HK-2 (cell line): Measurements from ENCODE around the gene TARP.
"Not testable (repeated sequence)": the region's sequence is repeated elsewhere in the genome, so short reads cannot be mapped to it uniquely, and the experiment has no call there.

Experiments used
- DNase-seq: peaks from one replicate; pipeline ENCODE4 v3.0.0-alpha.2; 2018; ENCODE audit not compliant: unreplicated experiment

The TARP gene

DNA sequence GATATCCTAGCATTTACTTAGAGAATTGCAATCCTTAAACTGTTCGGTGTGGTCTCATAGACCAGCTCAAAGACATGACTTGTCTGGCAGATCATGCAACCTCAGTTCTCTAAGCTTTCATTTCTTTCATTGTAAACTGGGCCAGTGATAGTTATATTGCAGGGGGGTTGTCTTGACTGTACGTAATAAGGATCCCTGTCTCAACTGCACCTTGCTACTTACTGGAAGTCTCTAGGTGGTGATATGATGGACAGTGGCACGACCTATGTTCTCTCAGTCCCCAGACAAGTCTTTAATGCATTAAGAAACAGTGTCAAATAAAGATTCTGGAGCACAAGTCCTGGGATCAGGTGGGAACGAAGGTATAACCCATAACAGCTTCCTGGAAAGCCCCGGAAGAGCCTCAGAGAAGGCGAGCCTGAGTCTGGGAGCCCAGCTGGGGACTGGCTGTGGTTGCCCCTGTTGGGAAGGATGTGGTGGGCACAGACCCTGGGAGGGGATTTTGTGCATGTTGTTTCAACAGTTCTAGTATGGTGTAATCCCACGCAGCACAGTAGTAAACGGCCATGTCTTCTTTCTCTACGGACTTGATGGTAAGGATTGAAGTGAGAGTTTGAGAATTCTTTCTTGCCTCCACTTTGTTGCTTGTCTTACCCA lies 26.0 kb upstream of the TARP start:
- DNase-seq = no peak

DNA sequence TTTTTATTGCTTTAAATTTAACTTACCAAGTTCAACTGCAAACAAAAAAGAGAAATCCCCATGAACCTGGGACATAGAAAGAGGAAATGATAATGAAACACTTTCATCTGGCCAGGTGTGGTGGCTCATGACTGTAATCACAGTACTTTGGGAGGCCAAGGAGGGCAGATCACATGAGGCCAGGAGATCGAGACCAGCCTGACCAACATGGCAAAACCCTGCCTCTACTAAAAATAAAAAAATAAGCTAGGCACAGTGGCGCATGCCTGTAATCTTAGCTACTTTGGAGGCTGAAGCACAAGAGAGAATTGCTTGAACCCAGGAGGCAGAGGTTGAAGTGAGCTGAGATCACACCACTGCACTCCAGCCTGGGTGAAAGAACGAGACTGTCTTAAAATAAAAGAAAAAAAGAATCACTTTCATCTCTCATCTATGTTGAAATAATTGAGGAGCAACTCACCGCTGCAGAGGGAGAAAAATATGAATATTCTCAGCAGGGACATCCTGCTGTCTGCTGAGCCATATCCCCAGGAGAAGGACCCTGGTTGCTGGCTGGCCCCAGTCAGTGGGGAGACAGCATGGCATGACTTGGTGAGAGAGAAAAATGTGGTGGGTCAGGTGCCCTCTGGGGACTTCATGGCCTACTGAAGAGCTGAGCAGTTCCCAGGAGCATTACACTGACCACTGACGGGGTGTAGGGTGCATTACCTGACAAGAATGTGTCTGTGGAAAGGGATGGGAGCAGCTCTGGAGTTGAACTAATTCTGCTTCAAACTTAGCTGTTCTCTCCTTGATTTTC lies 22.8 kb upstream of the TARP start:
- DNase-seq = no peak

DNA sequence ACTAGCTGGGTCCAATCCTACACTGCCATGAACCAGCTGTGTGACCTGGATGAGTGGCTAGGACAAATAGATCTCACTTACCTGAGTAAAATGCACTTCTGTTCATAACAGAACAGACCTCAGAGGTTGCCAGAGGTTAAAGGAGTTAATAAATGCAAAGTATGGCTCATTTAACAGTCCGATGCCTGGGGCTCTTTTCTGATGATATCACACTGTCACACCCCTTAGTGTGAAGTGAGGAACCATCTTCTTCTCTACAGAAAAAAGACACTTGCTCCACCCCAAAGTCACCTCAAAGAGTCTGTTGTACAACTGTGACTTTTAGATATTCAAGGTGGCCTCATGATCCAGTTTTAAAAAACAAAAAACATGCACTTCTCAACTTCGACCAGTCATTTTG lies 21.5 kb upstream of the TARP start:
- no peak for DNase-seq

DNA sequence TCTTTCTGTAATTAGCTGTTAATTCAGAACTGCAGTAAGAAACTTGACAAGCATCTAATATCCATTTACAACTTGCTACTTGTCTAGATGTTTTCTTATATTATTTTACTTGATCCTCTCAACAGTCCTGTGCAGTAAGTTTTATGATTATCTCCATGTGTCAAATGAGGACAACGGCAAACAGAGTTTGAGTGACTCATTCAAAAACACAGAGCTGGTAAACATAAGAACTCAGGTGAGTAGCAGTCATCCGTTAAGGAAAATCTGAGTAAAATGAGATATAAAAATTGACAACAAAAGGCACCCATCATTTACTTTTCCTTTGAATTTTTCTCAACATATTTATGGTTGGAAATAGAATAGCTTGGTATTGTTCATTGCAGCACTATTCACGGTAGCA lies 19.0 kb upstream of the TARP start:
- DNase-seq = no peak

DNA sequence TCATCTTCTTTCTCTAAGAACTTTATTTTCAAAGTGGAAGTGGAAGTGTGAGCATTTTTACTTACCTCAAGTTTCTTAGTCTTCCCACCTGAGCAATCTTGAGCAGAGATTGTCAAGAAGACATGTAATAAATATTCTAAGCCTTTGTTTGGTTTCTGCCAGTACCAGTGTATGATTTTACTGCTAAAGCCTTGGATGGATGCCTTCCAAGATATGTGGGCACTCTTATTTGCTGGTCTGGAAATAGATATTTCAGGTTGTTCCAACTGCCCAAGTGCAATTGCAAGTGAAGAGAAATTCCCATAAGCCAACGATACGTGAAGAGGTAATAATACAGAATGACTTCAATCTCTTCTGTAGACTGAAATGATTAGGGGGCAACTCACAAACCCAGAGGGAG lies 18.2 kb upstream of the TARP start:
- DNase-seq = no peak

DNA sequence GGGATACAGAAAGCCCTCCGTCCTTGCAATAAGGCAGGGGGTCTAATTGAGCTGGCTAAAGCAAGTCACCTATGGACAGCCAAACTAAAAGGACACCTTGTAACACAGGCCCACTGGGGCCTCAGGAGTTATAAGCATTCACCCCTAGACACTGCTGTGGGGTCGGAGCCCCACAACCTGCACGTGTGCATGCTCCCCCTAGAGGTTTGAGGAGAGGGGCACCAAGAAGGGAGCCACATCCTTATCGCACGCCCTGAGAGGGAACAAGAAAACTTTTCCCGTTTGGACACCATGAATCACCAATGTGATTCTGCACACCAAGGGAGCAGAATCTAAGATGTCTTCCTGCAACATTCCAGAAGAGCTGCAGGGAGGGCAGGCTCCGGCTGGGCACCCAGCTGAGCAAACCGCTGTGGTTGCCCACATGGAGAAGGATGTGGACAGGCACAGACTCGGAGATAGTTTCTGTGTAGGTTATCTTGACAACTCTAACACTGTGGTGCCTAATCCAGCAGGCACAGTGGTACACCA lies 17.7 kb upstream of the TARP start:
- no peak for DNase-seq

DNA sequence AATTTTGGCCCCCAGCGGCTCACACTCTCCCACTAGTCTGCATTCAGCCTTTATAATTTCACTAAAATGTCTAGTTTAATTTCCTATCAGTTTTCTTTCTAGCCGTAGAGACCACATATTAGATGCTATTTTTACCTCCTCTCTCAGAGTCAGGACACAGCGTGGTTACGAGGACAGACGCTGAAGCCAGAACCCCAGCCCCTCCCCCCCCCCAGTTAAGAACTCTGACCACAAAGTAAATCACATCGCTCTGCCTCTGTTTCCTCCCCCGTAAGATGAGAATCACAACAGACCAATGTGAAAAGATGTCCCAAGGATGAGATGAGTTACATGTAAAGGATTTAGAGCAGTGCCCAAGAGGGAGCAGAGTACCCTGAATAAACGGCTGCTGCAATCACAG lies 11.1 kb upstream of the TARP start:
- no peak for DNase-seq

DNA sequence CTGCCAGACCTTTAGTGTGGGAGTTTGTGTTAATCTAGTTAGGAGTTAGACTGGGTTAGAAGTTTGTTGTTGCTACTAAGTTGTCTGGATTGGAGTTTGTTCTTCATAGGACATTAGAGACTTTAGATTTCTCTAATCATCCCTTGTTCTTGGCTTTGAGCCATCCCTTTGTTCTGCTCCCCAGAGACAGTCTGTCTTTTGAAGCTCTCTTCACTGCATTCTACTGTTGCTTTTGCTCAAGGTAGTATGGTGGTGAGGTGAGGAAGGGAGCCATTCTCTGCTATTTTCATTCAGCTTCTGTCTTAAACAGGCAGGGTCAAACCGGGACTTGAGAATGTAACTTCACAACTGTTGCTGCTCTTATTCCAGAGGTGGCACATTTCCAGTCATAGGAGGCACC lies 10.4 kb upstream of the TARP start:
- no peak for DNase-seq

DNA sequence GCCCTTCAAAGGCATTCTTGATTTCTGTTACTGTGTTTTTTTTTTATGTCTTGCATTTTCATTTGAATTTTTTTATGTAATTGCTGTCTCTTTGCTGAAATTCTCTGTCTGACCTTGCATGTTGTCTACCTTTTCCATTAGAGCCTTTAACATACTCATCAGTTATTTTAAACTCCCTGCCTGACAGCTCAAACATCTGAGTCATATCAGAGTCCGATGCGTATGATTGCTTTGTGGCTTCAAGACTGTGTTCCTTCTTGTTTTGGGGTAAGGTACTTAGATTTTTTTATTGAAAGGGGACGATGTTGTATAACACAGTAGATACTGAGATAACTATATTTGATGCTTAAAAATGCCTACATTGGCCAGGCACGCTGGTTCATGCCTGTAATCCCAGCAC lies 9.7 kb upstream of the TARP start:
- no peak for DNase-seq

DNA sequence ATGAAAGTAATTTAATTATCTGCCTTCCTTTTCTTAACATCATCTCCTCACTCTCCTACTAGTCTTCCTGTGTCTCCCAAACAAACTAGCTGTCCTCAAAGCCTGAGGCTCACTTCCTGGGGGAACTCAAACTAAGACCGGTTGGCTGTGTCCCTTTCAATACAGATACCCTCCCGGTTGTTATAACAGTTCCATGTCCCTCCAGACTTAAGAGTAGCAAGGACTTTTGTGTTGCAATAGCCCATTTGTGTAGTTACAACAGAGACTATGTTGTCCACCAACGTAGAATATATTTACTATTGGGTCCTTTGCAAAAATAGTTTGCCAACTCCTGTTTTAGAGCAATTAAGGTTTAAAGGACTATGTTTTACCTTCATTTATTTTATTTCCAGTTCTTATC lies 8.6 kb upstream of the TARP start:
- DNase-seq = no peak

DNA sequence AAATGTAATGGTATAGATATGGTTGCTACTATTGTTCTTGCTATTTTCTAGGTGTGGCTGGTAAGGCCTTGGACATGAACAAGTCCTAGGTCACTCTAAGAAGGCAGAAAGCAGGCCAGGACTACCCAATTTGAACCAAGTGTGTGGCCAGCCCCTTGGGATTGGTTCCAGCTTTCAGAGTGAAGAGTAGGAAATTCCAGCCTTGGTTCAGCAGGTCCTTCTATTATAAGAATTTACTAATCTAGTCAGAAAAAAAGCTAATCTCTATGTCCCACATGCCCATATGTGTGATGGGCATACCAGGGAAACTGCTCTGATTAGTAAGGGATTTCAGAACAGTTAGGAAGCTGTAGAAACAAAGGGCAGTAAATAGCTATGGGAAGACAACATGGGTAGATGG lies 7.8 kb upstream of the TARP start:
- DNase-seq = no peak

DNA sequence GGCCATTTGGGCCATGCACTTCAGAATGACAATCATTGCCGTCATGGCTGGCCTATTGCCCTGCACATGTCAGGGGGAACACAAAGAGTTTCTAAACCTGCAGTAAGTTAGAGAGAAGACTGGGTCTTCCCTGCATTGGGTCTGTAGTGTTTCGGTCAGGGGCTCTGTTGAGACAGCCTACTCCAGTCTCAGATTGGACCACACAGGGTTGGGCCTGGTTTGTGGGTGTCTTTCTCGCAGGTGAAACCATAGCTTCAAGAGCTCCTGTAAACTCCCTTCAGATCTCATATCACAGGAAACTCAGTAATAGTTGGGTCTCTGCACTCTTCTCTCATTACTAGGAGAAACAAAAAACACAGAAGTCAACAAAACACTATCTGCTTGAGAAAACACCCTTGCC lies 7.3 kb upstream of the TARP start:
- DNase-seq = no peak

DNA sequence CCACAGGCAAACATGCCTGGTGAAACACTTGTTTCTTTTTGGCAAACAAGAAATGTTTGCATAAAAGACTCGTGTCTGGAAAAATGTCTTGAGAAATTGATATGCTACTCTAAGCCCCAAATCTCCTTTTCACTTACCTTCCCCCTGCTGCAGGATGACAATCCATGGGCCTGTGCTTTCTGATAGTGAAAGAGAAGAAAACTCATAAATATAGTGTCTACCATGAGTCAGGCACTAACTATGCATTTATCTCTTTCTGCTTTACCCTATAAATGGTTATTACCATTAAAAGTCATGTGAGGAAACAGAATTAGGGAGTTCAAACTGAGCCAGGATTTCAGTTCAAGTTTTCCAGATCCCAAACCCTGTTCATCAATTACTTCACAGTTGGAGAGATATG lies 6.6 kb upstream of the TARP start:
- DNase-seq = no peak

DNA sequence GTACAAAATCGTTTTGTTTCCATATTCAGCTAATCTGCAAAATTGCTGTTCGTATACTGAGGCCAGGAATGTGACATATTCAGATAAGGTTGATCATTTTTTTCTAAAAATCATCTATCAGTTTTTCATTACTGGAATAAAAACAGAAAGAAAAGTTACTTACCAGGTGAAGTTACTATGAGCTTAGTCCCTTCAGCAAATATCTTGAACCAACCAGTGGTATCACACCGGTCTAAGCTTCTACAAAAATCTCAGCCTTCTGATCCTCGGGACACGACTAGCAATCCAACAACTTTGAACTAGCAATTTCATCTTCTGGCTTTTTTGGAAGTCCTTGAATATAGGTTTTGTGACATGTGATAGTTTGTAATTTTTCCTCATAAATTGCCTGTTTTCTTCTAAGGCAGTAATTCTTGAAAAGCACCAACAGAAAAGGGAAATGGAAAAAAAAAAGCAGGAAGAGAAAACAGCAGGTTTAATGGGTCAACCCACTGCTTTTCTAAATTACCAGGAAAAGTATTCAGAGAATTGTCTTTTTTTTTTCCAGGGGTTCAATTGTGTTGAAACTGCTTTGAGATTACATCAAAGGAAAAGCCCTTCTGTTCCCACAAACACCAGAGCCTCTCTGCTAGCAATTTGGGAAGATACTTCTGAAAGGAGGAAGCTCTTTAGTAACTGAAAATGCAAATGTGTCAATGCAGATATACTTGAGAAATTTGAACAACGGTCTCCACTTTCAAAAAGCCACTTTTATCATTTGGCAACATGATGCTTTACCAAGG lies 2.9 kb upstream of the TARP start:
- DNase-seq = no peak

DNA sequence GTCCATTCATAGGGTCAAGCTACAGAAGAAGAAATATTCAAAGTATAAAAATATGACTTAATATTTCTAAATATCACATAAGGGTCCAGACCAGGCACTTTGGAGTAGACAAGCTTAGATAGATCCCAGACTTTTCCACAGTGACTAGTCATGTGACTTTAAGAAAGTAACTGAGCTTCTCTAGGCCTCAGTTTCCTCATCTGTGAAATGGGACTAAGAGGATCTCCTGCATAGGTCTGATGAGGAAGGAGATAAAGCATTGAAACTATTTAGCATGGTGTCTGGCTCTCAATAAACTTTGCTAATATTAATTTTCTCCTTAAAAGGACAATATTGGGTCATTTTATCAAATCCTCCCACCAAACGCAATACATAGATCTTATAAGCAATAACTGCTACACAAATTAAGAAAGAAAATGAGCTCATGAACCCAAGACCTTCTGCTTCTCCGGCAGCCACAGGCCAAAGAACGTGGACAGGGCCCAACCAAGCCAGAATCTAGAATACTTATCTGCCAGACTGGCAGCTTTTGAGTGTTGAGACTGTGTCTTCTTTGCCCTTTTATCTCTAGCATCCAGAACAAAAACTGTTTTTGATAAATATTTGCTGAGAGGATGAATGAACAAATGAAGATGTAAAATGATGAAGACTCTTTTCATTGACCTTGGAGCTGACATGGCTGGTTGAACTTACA lies 1.6 kb upstream of the TARP start:
- DNase-seq = no peak

DNA sequence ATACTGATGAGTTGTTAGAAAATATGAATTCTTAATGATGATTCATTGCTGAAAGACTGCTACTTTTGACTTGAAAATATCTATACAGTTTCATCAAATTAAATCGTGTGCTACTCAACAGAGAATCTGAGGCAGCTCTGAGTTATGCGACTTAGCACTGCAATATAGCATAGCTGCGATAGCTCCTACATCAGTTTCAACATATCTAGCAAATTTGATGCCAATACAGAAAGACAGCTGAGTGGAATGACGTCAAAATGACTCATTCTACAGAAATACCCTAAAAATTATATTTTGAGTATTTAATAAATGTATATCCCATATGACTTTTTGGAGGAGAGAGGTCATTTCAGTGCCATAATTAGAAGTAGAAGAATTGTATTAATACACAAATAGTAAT lies 1.1 kb upstream of the TARP start:
- no peak for DNase-seq

DNA sequence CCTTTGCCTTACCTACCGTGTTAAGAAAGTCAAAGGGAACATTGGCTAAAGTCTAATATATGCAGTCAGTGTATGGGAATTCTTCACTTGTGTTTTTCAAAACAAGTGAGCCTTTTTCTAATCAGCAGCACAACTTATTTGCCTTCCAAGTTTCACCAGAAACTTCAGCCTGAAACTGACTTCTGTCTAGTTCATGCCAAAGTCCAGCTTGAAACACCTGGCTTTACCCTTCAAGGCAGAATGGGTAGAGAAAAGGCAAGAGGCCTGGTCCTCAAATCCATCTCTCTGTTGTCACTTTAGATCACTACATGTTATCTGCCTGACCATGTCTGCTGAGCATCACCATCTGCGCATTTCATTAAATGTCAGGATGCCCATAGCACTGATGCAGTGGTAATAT lies 3.0 kb downstream of the TARP start:
- DNase-seq = not testable (repeated sequence)

DNA sequence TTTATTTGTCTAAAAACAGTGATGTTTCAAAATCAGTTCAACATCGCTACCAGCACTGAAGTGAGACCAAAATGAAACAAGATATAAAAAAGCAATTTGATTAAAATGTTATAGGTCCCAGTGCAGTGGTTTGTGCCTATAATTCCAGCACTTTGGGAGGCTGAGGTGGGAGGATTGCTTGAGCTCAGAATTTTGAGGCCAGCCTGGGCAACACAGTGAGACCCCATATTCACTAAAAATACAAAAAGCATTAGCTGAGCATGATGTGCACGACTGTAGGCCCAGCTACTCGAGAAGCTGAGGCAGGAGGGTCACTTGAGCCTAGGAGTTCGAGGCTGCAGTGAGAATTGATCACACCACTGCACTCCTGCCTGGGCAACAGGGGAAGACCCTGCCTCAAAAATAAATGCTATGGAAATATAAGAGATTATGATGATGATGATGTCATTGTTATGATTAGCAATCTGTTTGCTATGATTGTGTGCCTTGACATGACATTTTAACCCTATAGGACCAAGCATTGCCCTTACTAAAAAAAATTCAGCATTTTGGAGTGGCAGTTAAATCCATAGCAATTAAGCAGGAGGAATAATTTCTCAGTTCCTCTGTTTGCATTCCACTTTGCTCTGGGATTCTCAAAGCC lies 3.6 kb downstream of the TARP start:
- not testable (repeated sequence) for DNase-seq

DNA sequence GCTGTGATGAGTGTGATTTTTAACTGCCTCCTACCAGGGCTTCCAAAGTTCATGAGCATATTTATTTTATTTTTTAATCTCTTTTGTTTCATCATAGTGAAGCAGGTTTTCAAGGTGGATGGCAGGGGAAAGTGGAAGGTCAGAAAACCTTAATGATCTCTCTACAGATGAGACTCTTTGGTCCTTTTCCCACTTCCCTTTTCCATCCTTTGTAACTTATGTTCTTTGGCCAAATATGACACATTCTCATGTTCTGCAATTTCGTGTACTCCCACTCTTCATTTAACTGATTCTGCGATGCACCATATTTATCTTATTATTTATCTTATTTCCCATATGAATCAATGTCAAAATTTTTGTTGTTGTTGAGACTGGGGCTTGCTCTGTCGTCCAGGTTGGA lies 7.5 kb downstream of the TARP start:
- DNase-seq = not testable (repeated sequence)

DNA sequence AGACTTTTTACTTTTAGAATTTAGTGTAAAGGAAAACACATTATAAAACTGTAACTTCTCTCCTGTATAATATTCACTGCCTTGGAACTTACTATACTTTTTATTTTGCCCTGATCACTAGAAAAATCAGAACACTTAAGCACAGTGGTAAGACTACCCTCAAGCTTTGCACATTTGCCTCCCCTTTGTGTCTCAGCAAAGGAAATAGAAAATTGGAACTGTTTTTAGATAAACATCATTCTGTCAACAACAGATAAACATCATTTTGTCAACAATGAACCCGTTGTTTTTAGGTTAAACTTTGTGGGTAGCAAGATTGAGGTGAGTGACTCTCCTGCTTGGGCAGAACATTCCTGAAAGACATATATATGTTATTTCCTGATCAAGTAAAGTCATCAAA lies 8.8 kb downstream of the TARP start:
- DNase-seq = not testable (repeated sequence)

DNA sequence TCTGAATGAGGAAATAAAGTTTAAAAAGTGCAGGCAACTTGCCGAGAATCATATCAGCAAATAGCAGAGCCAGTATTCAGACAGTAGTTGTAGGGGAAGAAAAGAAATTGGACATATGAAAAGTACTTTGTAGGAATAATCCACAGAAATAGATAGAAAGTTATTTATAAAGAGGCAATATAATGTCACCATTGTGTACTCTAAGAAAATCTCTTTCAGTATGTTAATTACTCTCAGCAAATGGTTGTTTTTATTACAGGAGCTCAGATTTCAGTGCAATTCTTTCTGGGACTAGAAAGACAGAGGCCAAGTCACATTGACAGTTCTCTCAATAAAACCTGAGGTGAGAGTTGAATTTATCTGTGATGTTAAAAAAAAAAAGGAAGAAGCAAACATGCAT lies 10.2 kb downstream of the TARP start:
- not testable (repeated sequence) for DNase-seq

DNA sequence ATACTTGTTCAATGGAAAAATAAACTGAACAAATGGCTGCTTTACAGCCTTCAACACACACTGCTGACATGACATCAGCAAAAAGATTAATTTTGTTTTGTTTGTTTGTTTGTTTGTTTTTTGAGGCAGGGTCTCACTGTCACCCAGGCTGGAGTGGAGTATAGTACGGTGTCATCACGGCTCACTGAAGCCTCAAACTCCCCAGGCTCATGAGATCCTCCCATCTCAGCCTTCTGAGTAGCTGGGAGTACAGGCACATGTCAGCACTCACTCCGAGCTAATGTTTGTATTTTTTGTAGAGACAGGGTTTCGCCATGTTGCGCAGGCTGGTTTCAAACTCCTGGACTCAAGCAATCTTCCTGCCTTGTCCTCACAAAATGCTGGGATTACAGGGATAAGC lies 10.9 kb downstream of the TARP start:
- DNase-seq = no peak
